Activated T-cell treated with anti-CD3 and anti-CD28 coated beads, Interleukin-2, amount 50 U/mL, for 72 hours (primary cell): ENCODE results near the gene ZNF76. TPM values are rescaled to one million over a fixed set of nuclear protein-coding genes. Genes with fewer than 3 reads are reported as not detected.
A peak's percentile ranks its signal among the peaks of the same experiment; 100 is the strongest.

Source experiments
- ATAC-seq, 2 donors: fragments of 150-1000 bp; cut with Tn5 transposase; replicated peaks in 1 of 2; 2 replicates each; pipeline ENCODE4 v1.10.0; 2021; ENCODE audit warnings: moderate library complexity in 2 of 2, mild to moderate bottlenecking in 1 of 2
- DNase-seq, 2 donors: peaks; one replicate each; pipeline ENCODE4 v3.0.0; 2021 to 2022; ENCODE audit warnings: mixed read lengths in 1 of 2
- H3K27ac Mint-ChIP-seq: one replicate; pipeline ENCODE4 v1.8.0; 2022; ENCODE audit warnings: mild to moderate bottlenecking, moderate library complexity, mixed read lengths
- H3K27me3 Mint-ChIP-seq: one replicate; pipeline ENCODE4 v1.8.0; 2022; ENCODE audit warnings: low read depth, mixed read lengths
- H3K36me3 Mint-ChIP-seq, 2 donors: one replicate each; pipeline ENCODE4 v1.8.0; 2022; ENCODE audit warnings: mixed read lengths in 2 of 2, mild to moderate bottlenecking in 1 of 2; ENCODE audit not compliant: insufficient read depth in 2 of 2
- H3K4me1 Mint-ChIP-seq: one replicate; pipeline ENCODE4 v1.8.0; 2022; ENCODE audit warnings: low read depth, mixed read lengths
- H3K4me3 Mint-ChIP-seq, 2 donors: one replicate each; pipeline ENCODE4 v1.8.0; 2022; ENCODE audit warnings: mild to moderate bottlenecking in 2 of 2, mixed read lengths in 2 of 2, moderate library complexity in 2 of 2
- H3K9me3 Mint-ChIP-seq, 2 donors: one replicate each; pipeline ENCODE4 v1.8.0; 2022; ENCODE audit warnings: mixed read lengths in 2 of 2
- total RNA-seq, 2 donors: library from RNA; stranded (reverse); gene quantifications; one replicate each; pipeline ENCODE4 v1.2.3, GENCODE V29; 2022

The ZNF76 gene
- total RNA-seq, 2 donors from 2014 or later: 52.1 to 55.9 TPM

- H3K36me3 Mint-ChIP-seq: no peaks in the 10 kb centered on the region
- no peaks in the 10 kb centered on the region for H3K9me3 Mint-ChIP-seq
- no peaks in the 10 kb centered on the region for H3K27me3 Mint-ChIP-seq
- no peak overlapping the region for H3K27ac Mint-ChIP-seq
- DNase-seq (no peak), ATAC-seq (no peak)
- no peak overlapping the region for H3K4me3 Mint-ChIP-seq
- H3K4me1 Mint-ChIP-seq: peaks cover 5% of the 10 kb centered on the region
Observed at GRCh38 chr6:35242906-35243305, 16.6 kb upstream of the ZNF76 start.

GRCh38 chr6:35243386-35243958 lies 16.1 kb upstream of the ZNF76 start:
- Mint-ChIP-seq H3K4me1 (peaks cover 10% of the 10 kb centered on the region), H3K9me3 (no peaks in the 10 kb centered on the region), H3K4me3 (no peak overlapping the region), H3K27ac (no peak overlapping the region), H3K36me3 (no peaks in the 10 kb centered on the region), H3K27me3 (no peaks in the 10 kb centered on the region)
- ATAC-seq: no peak
- no peak for DNase-seq

DNA sequence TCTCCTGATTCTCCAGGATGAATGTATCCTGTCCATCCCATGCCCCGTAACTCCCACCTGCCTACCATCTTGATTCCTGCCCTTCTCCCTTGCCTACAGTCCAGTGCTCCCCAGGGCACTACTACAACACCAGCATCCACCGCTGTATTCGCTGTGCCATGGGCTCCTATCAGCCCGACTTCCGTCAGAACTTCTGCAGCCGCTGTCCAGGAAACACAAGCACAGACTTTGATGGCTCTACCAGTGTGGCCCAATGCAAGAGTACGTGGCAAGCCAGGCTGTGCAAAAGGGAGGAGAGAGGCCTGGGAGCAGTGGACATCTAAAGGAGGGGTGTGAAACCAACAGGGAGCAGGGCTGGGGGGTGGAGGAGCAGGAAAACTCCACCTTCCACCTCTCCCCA lies 15.0 kb upstream of the ZNF76 start:
- Mint-ChIP-seq H3K9me3 (no peaks in the 10 kb centered on the region), H3K36me3 (no peaks in the 10 kb centered on the region), H3K4me3 (no peak overlapping the region), H3K27me3 (no peaks in the 10 kb centered on the region), H3K27ac (no peak overlapping the region), H3K4me1 (peaks cover 18% of the 10 kb centered on the region)
- ATAC-seq: no peak
- no peak for DNase-seq

GRCh38 chr6:35247642-35248231 lies 11.8 kb upstream of the ZNF76 start:
- Mint-ChIP-seq H3K36me3 (no peaks in the 10 kb centered on the region), H3K4me1 (peaks cover 18% of the 10 kb centered on the region), H3K27ac (peak overlapping the region; percentile 28), H3K4me3 (peak overlapping the region; percentile 49 to 66), H3K27me3 (no peaks in the 10 kb centered on the region), H3K9me3 (no peaks in the 10 kb centered on the region)
- DNase-seq (no peak), ATAC-seq (peak; percentile 65 to 72)

- H3K4me1 Mint-ChIP-seq: peaks cover 18% of the 10 kb centered on the region
- H3K36me3 Mint-ChIP-seq: no peaks in the 10 kb centered on the region
- no peaks in the 10 kb centered on the region for H3K9me3 Mint-ChIP-seq
- peak in 1 of 2 donors; percentile 10 for DNase-seq
- H3K4me3 Mint-ChIP-seq: peak overlapping the region; percentile 49 to 66
- peak overlapping the region; percentile 28 for H3K27ac Mint-ChIP-seq
- ATAC-seq: peak; percentile 45 to 54
- no peaks in the 10 kb centered on the region for H3K27me3 Mint-ChIP-seq
Observed at GRCh38 chr6:35248300-35248699, 11.2 kb upstream of the ZNF76 start.

GRCh38 chr6:35248965-35249364 lies 10.6 kb upstream of the ZNF76 start:
- H3K27ac Mint-ChIP-seq: peak overlapping the region; percentile 23
- ATAC-seq (no peak), DNase-seq (no peak)
- no peaks in the 10 kb centered on the region for H3K36me3 Mint-ChIP-seq
- H3K27me3 Mint-ChIP-seq: no peaks in the 10 kb centered on the region
- H3K9me3 Mint-ChIP-seq: no peaks in the 10 kb centered on the region
- H3K4me1 Mint-ChIP-seq: peaks cover 18% of the 10 kb centered on the region
- H3K4me3 Mint-ChIP-seq: peak overlapping the region in 1 of 2 donors; percentile 6

DNA sequence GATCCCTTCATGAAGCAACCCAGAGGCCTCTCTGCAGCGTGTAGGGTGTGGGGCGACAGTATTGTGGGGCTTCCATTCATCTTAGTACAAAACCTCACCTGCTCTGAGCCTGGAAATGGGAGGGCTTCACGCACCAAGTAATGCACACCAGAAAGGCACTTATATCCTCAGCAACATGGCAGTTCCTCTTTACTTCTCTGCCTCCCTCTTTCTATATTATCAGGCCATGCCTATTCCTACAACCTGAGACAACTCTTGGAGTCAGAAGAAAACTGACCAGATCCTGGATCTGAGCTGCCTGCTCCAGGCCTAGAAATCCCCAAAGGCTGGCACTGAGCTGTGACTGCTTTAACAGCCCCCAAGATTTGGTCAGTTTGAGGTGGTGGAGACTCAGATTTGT lies 7.6 kb upstream of the ZNF76 start:
- Mint-ChIP-seq H3K9me3 (no peaks in the 10 kb centered on the region), H3K27me3 (no peaks in the 10 kb centered on the region), H3K4me1 (peaks cover 18% of the 10 kb centered on the region), H3K36me3 (no peaks in the 10 kb centered on the region), H3K4me3 (no peak overlapping the region), H3K27ac (no peak overlapping the region)
- ATAC-seq (no peak), DNase-seq (no peak)

DNA sequence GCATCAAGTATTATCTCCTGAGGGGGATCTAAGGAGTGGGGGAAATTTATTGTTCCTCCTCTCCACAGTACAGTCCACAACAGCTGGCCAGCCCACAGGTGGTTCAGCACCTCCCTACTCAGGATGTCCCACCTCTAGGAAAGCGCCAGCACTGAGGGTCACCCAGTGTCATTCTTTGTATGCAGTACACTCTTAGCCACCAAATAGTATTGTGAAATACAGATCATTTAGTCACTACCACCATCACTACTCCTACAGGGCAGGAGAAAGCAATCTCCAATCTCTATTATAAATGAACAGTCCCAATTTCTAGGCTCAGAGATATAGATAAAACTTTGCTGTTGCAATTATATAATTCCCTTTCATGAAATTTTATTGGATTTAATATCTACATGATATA lies 6.3 kb upstream of the ZNF76 start:
- Mint-ChIP-seq H3K27ac (no peak overlapping the region), H3K4me1 (peaks cover 12% of the 10 kb centered on the region), H3K9me3 (no peaks in the 10 kb centered on the region), H3K27me3 (no peaks in the 10 kb centered on the region), H3K36me3 (no peaks in the 10 kb centered on the region), H3K4me3 (no peak overlapping the region)
- DNase-seq (no peak), ATAC-seq (no peak)

- no peaks in the 10 kb centered on the region for H3K27me3 Mint-ChIP-seq
- peak overlapping the region; percentile 97 to 99 for H3K4me3 Mint-ChIP-seq
- peak overlapping the region; percentile 92 for H3K27ac Mint-ChIP-seq
- no peaks in the 10 kb centered on the region for H3K36me3 Mint-ChIP-seq
- ATAC-seq (no peak), DNase-seq (no peak)
- no peaks in the 10 kb centered on the region for H3K9me3 Mint-ChIP-seq
- peaks cover 42% of the 10 kb centered on the region for H3K4me1 Mint-ChIP-seq
Observed at GRCh38 chr6:35258336-35258735, 1.2 kb upstream of the ZNF76 start.

DNA sequence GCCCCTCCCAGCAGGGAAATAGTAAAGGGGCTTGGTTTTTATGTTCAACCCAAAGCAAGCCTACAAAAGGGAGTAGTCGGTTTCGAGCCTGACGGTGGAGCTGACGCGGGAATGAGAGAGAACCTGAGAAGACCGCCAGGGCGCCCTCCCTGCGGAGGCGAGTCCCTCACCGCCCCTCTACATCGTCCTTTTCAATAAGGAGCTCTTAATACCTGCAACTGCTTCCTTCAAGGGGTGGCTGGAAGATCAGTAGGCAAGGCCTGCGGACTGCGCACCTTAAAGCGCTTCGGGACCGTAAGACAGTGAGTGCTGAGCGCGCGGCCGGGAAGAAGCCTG lies 709 bp upstream of the ZNF76 start:
- Mint-ChIP-seq H3K27ac (peak overlapping the region; percentile 92), H3K27me3 (no peaks in the 10 kb centered on the region), H3K4me3 (peak overlapping the region; percentile 97 to 99), H3K4me1 (peaks cover 47% of the 10 kb centered on the region), H3K36me3 (no peaks in the 10 kb centered on the region), H3K9me3 (no peaks in the 10 kb centered on the region)
- peak in 1 of 2 donors; percentile 57 for DNase-seq
- peak; percentile 12 to 26 for ATAC-seq

DNA sequence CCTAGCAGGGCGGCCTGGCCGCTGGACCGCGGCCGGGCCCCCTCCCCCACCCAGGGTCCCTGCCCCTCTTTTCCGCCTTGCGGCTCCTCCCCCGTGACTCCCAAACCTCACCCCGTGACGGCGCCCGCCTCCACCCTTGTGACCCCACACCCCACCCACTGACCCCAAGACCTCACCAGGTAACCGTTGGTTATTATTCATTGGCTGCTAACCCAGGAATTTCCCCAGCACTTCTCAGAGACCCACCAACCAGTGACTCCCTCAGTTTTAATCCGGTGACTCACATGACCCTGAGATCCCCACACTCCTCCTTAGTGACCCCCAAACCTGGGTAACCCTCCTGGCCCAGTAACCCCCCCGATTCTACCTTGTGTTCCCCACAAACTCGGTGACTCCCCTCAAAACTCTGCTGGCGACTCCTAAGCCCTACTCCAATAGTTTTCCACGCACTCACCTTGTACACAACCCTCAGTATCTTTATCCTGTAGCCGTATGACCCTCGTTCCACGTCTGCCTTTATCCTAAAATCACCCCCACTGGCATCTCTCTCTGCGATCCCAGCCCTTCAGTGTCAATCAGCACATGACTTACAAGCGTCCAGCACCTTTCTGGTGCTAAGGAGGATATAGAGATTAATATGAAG lies 534 bp downstream of the ZNF76 start:
- H3K4me1 Mint-ChIP-seq: peaks cover 54% of the 10 kb centered on the region
- DNase-seq (peak; percentile 85 to 86), ATAC-seq (peak; percentile 70 to 71)
- H3K27me3 Mint-ChIP-seq: no peaks in the 10 kb centered on the region
- H3K36me3 Mint-ChIP-seq: no peaks in the 10 kb centered on the region
- H3K4me3 Mint-ChIP-seq: peak overlapping the region; percentile 85 to 99
- peak overlapping the region; percentile 88 for H3K27ac Mint-ChIP-seq
- H3K9me3 Mint-ChIP-seq: no peaks in the 10 kb centered on the region

DNA sequence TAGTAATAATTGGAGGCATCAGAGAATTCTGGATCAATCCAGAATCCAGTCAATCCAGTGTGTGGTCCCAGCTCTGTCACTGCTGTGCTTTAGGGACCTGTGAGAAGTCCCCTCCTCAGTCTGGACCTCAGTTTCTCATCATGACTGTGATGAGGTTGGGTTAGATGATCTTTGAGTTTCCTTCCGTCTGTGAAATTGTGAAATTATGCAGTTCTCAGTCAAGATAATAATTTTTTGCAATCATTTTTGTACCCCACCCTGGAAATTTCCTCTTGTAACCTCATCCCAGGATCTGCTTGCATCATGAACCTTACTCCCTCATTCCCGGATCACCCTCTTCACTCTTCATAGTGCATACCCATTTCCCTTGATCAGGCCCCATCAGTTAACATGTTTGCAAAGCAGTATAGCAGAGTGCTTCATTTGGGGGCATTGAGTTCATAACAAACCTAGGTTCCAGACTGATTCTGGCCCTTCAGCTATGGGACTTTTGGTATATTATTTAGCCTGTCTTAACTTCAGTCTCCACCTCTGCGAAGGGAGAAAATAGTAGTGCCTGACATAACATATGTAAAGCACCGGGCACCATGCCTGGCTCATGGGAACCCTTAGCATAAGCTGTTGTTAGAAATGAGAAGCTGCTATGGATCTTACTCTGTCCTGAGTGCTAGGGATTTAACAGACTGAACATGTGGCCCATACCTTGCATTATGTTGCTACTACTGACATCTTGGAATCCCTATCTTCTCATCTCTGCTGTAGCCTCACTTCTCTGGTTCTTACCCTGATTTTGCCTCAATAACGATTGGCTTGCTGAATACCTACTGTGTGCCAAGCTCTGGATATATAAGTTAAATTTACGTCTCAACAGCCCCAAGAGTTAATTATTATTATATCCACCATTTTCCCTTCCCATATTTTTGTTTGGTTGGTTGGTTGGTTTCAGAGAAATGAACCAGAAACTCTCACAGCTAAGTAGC lies 1.3 kb downstream of the ZNF76 start:
- Mint-ChIP-seq H3K9me3 (no peaks in the 10 kb centered on the region), H3K27ac (peak overlapping the region; percentile 88), H3K27me3 (no peaks in the 10 kb centered on the region), H3K36me3 (no peaks in the 10 kb centered on the region), H3K4me1 (peaks cover 60% of the 10 kb centered on the region), H3K4me3 (peak overlapping the region; percentile 85 to 99)
- ATAC-seq (no peak), DNase-seq (peak in 1 of 2 donors; percentile 7)

DNA sequence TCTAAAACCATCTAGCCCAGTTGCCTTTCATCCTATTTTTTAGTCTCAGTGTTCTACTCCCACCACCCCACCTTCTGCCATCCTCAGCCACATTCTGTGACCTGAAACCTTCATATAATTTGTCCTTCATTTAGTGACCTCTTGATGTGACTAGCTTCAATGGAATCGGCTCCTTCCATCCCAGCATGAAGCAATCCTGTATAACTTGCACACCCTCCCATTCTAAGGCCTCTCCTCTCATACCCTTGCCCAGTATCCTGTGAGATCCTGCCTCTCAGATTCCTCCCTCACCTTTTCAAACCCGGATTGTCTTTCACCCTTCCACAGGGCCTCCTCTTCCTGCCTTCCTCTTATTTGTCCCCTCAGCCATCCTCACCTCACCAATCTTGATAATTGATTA lies 3.1 kb downstream of the ZNF76 start:
- peaks cover 66% of the 10 kb centered on the region for H3K4me1 Mint-ChIP-seq
- peak overlapping the region; percentile 6 for H3K27ac Mint-ChIP-seq
- ATAC-seq: no peak
- no peaks in the 10 kb centered on the region for H3K9me3 Mint-ChIP-seq
- no peak for DNase-seq
- no peaks in the 10 kb centered on the region for H3K27me3 Mint-ChIP-seq
- H3K36me3 Mint-ChIP-seq: peaks cover 0 to 2% of the 10 kb centered on the region in 2 donors
- no peak overlapping the region for H3K4me3 Mint-ChIP-seq
